A549 (cell line): Measurements from ENCODE around the gene LCE2A. TPM values are rescaled to one million over a fixed set of nuclear protein-coding genes. Genes with fewer than 3 reads are reported as not detected.

ENCODE experiments used
- ATAC-seq, 2 experiments: fragments of 200-7000 bp in 1 of 2; fragments of >200 bp in 1 of 2; cut with Nextera tagmentation in 1 of 2; cut with Tn5 transposase in 1 of 2; 3 replicates each; pipeline versions ENCODE4 v1.8.0 to v1.9.1; 2018 to 2020; ENCODE audit warnings: mild to moderate bottlenecking in 1 of 2, moderate library complexity in 1 of 2
- CTCF ChIA-PET: fragments of 300-600 bp; sonication (Branson Sonifier 250); formaldehyde crosslinking; extraction: SDS; loops from one replicate; lab custom pipeline; 2021; ENCODE audit warnings: antibody characterized with exemption, inconsistent platforms; lab: Yijun Ruan, JAX
- POLR2A ChIA-PET: fragments of 350-600 bp; formaldehyde crosslinking; extraction: SDS; loops from one replicate; lab custom pipeline; 2021; ENCODE audit warnings: antibody characterized with exemption, inconsistent platforms; lab: Yijun Ruan, JAX
- DNase-seq, 2 experiments: peaks; one replicate each; pipeline versions ENCODE4 v3.0.0 to v3.0.0-alpha.2; 2011 to 2016; ENCODE audit warnings: low read depth in 1 of 2, low spot score in 1 of 2
- FAIRE-seq: peaks from 2 replicates; lab custom pipeline; 2011; peaks lifted over from hg19 to GRCh38; lab: Jason Lieb, UNC
- H3K27ac ChIP-seq, 2 experiments: fragments of >200 bp; sonication (Bioruptor Twin); formaldehyde crosslinking; 3 replicates each; pipeline ENCODE4 v1.5.1; 2016 to 2017
- H3K4me1 ChIP-seq: fragments of >200 bp; sonication (Bioruptor Twin); formaldehyde crosslinking; 3 replicates; pipeline ENCODE4 v1.6.1; 2016
- H3K4me2 ChIP-seq: fragments of >200 bp; sonication (Bioruptor Twin); formaldehyde crosslinking; 3 replicates; pipeline ENCODE4 v1.6.1; 2016
- H3K4me3 ChIP-seq: fragments of >200 bp; sonication (Bioruptor Twin); formaldehyde crosslinking; 3 replicates; pipeline ENCODE4 v1.5.1; 2016
- H3K9me3 ChIP-seq: fragments of >200 bp; sonication (Bioruptor Twin); formaldehyde crosslinking; 3 replicates; pipeline ENCODE4 v1.6.1; 2016
- BHLHE40 ChIP-seq: IDR thresholded peaks from 2 replicates; pipeline ENCODE4 v1.6.1; 2012; ENCODE audit warnings: low read depth, low read length, inconsistent platforms
- CBX8 ChIP-seq: fragments of 200-600 bp; sonication (generic); IDR thresholded peaks from 2 replicates; pipeline ENCODE4 v1.6.1; 2016
- CEBPB ChIP-seq, 2 experiments: fragments of >200 bp in 1 of 2; sonication (Bioruptor Twin) in 1 of 2; formaldehyde crosslinking in 1 of 2; IDR thresholded peaks; 2 replicates each; pipeline ENCODE4 v1.6.1; 2012 to 2016
- CHD2 ChIP-seq: fragments of 150-350 bp; IDR thresholded peaks from 2 replicates; pipeline ENCODE4 v1.6.1; 2014; ENCODE audit warnings: low read length; ENCODE audit not compliant: partially characterized antibody
- EHF ChIP-seq: fragments of 250-450 bp; sonication (Bioruptor Pico); IDR thresholded peaks from 2 replicates; pipeline ENCODE4 v1.5.0; 2020; ENCODE audit warnings: mild to moderate bottlenecking
- EHMT2 ChIP-seq: fragments of 200-600 bp; sonication (generic); IDR thresholded peaks from 2 replicates; pipeline ENCODE4 v1.6.1; 2016; ENCODE audit warnings: antibody characterized with exemption, low read depth, mild to moderate bottlenecking, moderate library complexity
- ESRRA ChIP-seq: fragments of 150-350 bp; IDR thresholded peaks from 2 replicates; pipeline ENCODE4 v1.6.1; 2014; ENCODE audit warnings: mild to moderate bottlenecking, low read length, borderline replicate concordance
- FOXS1 ChIP-seq: fragments of 250-450 bp; sonication (Bioruptor Pico); IDR thresholded peaks from 2 replicates; pipeline ENCODE4 v1.5.0; 2020; ENCODE audit warnings: mild to moderate bottlenecking, moderate library complexity
- HDAC2 ChIP-seq: fragments of 200-600 bp; sonication (generic); IDR thresholded peaks from 2 replicates; pipeline ENCODE4 v1.6.1; 2016
- HOXA7 ChIP-seq: fragments of 250-450 bp; sonication (Bioruptor Pico); IDR thresholded peaks from 2 replicates; pipeline ENCODE4 v1.5.0; 2020; ENCODE audit warnings: mild to moderate bottlenecking, moderate library complexity
- HOXB13 ChIP-seq: fragments of 250-450 bp; sonication (Bioruptor Pico); IDR thresholded peaks from 2 replicates; pipeline ENCODE4 v1.5.0; 2020; ENCODE audit warnings: low read depth, mild to moderate bottlenecking, moderate library complexity
- HOXB5 ChIP-seq: fragments of 250-450 bp; sonication (Bioruptor Pico); IDR thresholded peaks from 2 replicates; pipeline ENCODE4 v1.5.0; 2020; ENCODE audit warnings: mild to moderate bottlenecking, moderate library complexity
- KDM1A ChIP-seq: fragments of 200-600 bp; sonication (generic); IDR thresholded peaks from 2 replicates; pipeline ENCODE4 v1.6.1; 2016; ENCODE audit warnings: low read depth, mild to moderate bottlenecking
- KDM5A ChIP-seq: fragments of 200-600 bp; sonication (generic); IDR thresholded peaks from 2 replicates; pipeline ENCODE4 v1.6.1; 2016; ENCODE audit warnings: antibody characterized with exemption, mild to moderate bottlenecking
- MAFK ChIP-seq: fragments of 450-650 bp; IDR thresholded peaks from 2 replicates; pipeline ENCODE4 v1.6.1; 2014; ENCODE audit not compliant: partially characterized antibody
- MAZ ChIP-seq: fragments of 150-350 bp; IDR thresholded peaks from 2 replicates; pipeline ENCODE4 v1.6.1; 2014; ENCODE audit warnings: antibody characterized with exemption, low read depth, low read length, borderline replicate concordance
- MYC ChIP-seq: IDR thresholded peaks from 2 replicates; pipeline ENCODE4 v1.6.1; 2012; ENCODE audit warnings: mild to moderate bottlenecking, inconsistent platforms, low read length, improper control_type of control experiment, borderline replicate concordance
- NR3C1 ChIP-seq: fragments of >200 bp; sonication (Bioruptor Twin); formaldehyde crosslinking; IDR thresholded peaks from 3 replicates; pipeline ENCODE4 v1.6.1; 2017
- POLR2AphosphoS2 ChIP-seq: conservative IDR thresholded peaks from 2 replicates; pipeline ENCODE4 v1.6.1; 2012; ENCODE audit warnings: low read length, improper control_type of control experiment, inconsistent platforms
- RAD21 ChIP-seq, 2 experiments: fragments of >200 bp in 1 of 2; sonication (Bioruptor Twin) in 1 of 2; formaldehyde crosslinking in 1 of 2; IDR thresholded peaks in 1 of 2; conservative IDR thresholded peaks in 1 of 2; 2 replicates in 1 of 2; 3 replicates in 1 of 2; pipeline ENCODE4 v1.6.1; 2012 to 2018; ENCODE audit warnings: inconsistent platforms in 1 of 2
- RNF2 ChIP-seq: fragments of 200-600 bp; sonication (generic); IDR thresholded peaks from 2 replicates; pipeline ENCODE4 v1.6.1; 2016; ENCODE audit warnings: low read depth, mild to moderate bottlenecking, antibody characterized with exemption, moderate library complexity, borderline replicate concordance
- SMC3 ChIP-seq: fragments of >200 bp; sonication (Bioruptor Twin); formaldehyde crosslinking; IDR thresholded peaks from 3 replicates; pipeline ENCODE4 v1.6.1; 2018; ENCODE audit warnings: inconsistent platforms
- SREBF2 ChIP-seq: fragments of 450-650 bp; IDR thresholded peaks from 2 replicates; pipeline ENCODE4 v1.6.1; 2014; ENCODE audit warnings: mild to moderate bottlenecking, moderate library complexity
- ZC3H11A ChIP-seq: fragments of 450-650 bp; IDR thresholded peaks from 2 replicates; pipeline ENCODE4 v1.6.1; 2014; ENCODE audit warnings: antibody characterized with exemption, mild to moderate bottlenecking
- whole genome bisulfite sequencing: methylation state at CpG from one replicate; pipeline ENCODE4 v1.1.6; 2017; ENCODE audit errors: missing lambda C conversion rate; 5-methylcytosine and 5-hydroxymethylcytosine counted together
- polyA plus RNA-seq, 4 experiments: library from polyadenylated mRNA; depleted of rRNA in 3 of 4; stranded (reverse); fragments of >200 nt; fragmentation: RNase III in 1 of 4; extraction: RNeasy Plus Mini Kit Qiagen cat#74134 plus additional on column Dnase treatment in 1 of 4; gene quantifications; 2 replicates in 3 of 4; 3 replicates in 1 of 4; pipeline ENCODE4 v1.2.3, GENCODE V29; 2011 to 2017
- TF ChIP-seq, protein P1 (sequence below): fragments of >200 bp; sonication (Bioruptor Twin); formaldehyde crosslinking; IDR thresholded peaks from 2 replicates; pipeline ENCODE4 v1.6.1; 2016
- TF ChIP-seq, protein P2 (sequence below): IDR thresholded peaks from 2 replicates; pipeline ENCODE4 v1.6.1; 2012
- TF ChIP-seq, protein P3 (sequence below): IDR thresholded peaks from 2 replicates; pipeline ENCODE4 v1.6.1; 2012; ENCODE audit warnings: low read depth, borderline replicate concordance
- TF ChIP-seq, protein P4 (sequence below): fragments of 200-600 bp; sonication (generic); IDR thresholded peaks from 2 replicates; pipeline ENCODE4 v1.6.1; 2016; ENCODE audit warnings: antibody characterized with exemption, mild to moderate bottlenecking, moderate library complexity

LCE2A gene
- polyA plus RNA-seq, 2 of the 4 experiments (the other 2 are of a cell fraction) = not detected

DNA sequence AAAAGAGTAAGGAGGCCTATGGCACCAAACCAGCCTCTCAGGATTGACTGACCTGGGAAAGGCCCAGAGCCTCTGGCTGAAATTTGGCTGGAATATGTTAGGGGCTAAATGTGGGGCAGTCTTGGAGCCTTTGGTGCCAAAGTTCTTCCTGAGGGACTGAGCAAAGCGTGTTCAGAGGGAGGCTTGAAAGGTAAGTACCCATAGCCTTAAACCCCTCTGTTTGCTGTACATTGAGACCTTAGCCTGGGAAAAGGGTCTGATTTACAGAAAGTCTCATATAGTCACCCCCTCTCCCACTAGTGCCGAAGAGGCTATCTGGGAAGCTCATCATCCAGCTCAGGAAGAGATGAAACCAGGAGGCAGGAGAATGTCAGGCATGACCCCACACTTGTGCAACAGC lies 9.7 kb downstream of the LCE2A start, which contains the start of gene LCE4A:
Gene LCE4A (plus strand): TSS at position 301 of the 400 bp plus-strand sequence. CDS start 916 bp downstream, outside the sequence.
- no peak within 1 kb of the TSS for H3K27ac ChIP-seq
- ChIA-PET CTCF (interaction anchor here (0.8 kb wide), 1 partner anchor 10 kb away, joined by 3 read pairs; the partner anchor contains the start of gene LCE2A), POLR2A (no interaction called here)
- ATAC-seq = no peak
- no peak for DNase-seq
- H3K4me1 ChIP-seq = no peaks in the 10 kb centered on the region
- TF ChIP-seq CEBPB (IDR thresholded peaks at IDR 0.05) = no peak
- TF ChIP-seq, protein P1, sequence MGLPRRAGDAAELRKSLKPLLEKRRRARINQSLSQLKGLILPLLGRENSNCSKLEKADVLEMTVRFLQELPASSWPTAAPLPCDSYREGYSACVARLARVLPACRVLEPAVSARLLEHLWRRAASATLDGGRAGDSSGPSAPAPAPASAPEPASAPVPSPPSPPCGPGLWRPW = no peak
- TF ChIP-seq ZC3H11A = no peak
- TF ChIP-seq HDAC2 = no peak
- no peak for TF ChIP-seq HOXB5 (CRISPR knock-in tag)
- TF ChIP-seq HOXA7 (CRISPR knock-in tag) = no peak
- no peak for TF ChIP-seq HOXB13 (CRISPR knock-in tag)
- no peak for TF ChIP-seq BHLHE40
- no peak for TF ChIP-seq FOXS1
- TF ChIP-seq, protein P2, sequence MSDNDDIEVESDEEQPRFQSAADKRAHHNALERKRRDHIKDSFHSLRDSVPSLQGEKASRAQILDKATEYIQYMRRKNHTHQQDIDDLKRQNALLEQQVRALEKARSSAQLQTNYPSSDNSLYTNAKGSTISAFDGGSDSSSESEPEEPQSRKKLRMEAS = no peak
- TF ChIP-seq RAD21 (conservative IDR thresholded peaks at IDR 0.05 in 1 of 2, IDR thresholded peaks at IDR 0.05 in 1 of 2) = no peak
- TF ChIP-seq MAFK = no peak
- no peak for TF ChIP-seq EHMT2
- TF ChIP-seq MYC = no peak
- TF ChIP-seq, protein P3, sequence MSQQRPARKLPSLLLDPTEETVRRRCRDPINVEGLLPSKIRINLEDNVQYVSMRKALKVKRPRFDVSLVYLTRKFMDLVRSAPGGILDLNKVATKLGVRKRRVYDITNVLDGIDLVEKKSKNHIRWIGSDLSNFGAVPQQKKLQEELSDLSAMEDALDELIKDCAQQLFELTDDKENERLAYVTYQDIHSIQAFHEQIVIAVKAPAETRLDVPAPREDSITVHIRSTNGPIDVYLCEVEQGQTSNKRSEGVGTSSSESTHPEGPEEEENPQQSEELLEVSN = no peak
- no peak for TF ChIP-seq SMC3
- no peak for TF ChIP-seq MAZ
- TF ChIP-seq, protein P4, sequence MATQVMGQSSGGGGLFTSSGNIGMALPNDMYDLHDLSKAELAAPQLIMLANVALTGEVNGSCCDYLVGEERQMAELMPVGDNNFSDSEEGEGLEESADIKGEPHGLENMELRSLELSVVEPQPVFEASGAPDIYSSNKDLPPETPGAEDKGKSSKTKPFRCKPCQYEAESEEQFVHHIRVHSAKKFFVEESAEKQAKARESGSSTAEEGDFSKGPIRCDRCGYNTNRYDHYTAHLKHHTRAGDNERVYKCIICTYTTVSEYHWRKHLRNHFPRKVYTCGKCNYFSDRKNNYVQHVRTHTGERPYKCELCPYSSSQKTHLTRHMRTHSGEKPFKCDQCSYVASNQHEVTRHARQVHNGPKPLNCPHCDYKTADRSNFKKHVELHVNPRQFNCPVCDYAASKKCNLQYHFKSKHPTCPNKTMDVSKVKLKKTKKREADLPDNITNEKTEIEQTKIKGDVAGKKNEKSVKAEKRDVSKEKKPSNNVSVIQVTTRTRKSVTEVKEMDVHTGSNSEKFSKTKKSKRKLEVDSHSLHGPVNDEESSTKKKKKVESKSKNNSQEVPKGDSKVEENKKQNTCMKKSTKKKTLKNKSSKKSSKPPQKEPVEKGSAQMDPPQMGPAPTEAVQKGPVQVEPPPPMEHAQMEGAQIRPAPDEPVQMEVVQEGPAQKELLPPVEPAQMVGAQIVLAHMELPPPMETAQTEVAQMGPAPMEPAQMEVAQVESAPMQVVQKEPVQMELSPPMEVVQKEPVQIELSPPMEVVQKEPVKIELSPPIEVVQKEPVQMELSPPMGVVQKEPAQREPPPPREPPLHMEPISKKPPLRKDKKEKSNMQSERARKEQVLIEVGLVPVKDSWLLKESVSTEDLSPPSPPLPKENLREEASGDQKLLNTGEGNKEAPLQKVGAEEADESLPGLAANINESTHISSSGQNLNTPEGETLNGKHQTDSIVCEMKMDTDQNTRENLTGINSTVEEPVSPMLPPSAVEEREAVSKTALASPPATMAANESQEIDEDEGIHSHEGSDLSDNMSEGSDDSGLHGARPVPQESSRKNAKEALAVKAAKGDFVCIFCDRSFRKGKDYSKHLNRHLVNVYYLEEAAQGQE = no peak
- no peak for TF ChIP-seq ESRRA
- WGBS = 19% methylated on average over 2 of the region's 2 CpGs
- no peak within 1 kb of the TSS for H3K4me2 ChIP-seq
- no peak within 1 kb of the TSS for H3K4me3 ChIP-seq
- FAIRE-seq = no peak
- peaks cover 5% of the 10 kb centered on the region; the same call in 1 of the 3 replicates for H3K9me3 ChIP-seq

DNA sequence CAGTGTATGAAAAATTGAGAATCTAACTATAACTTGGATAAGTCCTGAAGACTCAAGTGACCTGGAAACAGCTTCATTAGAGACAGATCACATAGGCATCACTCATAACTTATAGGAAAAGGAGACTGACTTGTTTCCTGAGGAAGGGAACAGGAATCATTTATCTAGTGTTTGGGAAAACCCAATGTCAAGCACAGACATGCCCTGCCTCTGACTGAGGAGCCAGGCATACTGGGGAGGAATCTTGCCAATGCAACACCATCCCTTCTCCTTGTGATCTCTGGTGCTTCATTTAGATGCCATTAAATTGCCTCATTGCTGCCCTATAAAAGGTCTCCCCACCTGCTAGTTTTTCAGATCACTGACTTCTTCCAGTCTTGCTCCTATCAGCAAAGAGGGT lies 20.1 kb downstream of the LCE2A start:
- Histone ChIP-seq H3K9me3 (no peaks in the 10 kb centered on the region), H3K4me2 (no peak overlapping the region), H3K4me1 (no peaks in the 10 kb centered on the region), H3K4me3 (no peak overlapping the region), H3K27ac (no peak overlapping the region)
- FAIRE-seq = no peak
- no peak for ATAC-seq
- ChIA-PET POLR2A (no interaction called here), CTCF (interaction anchor here (1.0 kb wide), 1 partner anchor 23 kb away, joined by 3 read pairs; no protein-coding TSS in a partner anchor)
- TF ChIP-seq CEBPB (IDR thresholded peaks at IDR 0.05) = no peak
- TF ChIP-seq EHMT2 = no peak
- TF ChIP-seq CHD2 = no peak
- no peak for TF ChIP-seq POLR2AphosphoS2
- no peak for TF ChIP-seq MYC
- no peak for TF ChIP-seq KDM5A
- TF ChIP-seq NR3C1 = no peak
- no peak for TF ChIP-seq BHLHE40
- TF ChIP-seq KDM1A = no peak
- TF ChIP-seq EHF = no peak
- no peak for TF ChIP-seq RNF2
- TF ChIP-seq SREBF2 = no peak
- no peak for TF ChIP-seq CBX8
- no peak for TF ChIP-seq MAZ
- DNase-seq = no peak
